Gastrocnemius medialis (tissue), 4 donors: Measurements from ENCODE around the gene DNAJB4.

Experiments used
- POLR2A ChIP-seq, 2 donors: fragments of 450-650 bp; IDR thresholded peaks; one replicate each; pipeline ENCODE4 v1.6.1; 2017; ENCODE audit warnings: antibody characterized with exemption in 2 of 2, mild to moderate bottlenecking in 2 of 2, moderate library complexity in 2 of 2
- TF ChIP-seq, protein P1 (sequence below), 5 experiments: fragments of 450-650 bp in 3 of 5; fragments of 200-600 bp in 2 of 5; sonication (generic) in 2 of 5; IDR thresholded peaks in 4 of 5; conservative IDR thresholded peaks in 1 of 5; 1 replicate in 4 of 5; 2 replicates in 1 of 5; pipeline ENCODE4 v1.5.1; 2016 to 2019; ENCODE audit warnings: antibody characterized with exemption in 5 of 5, mild to moderate bottlenecking in 3 of 5, moderate library complexity in 3 of 5

DNA sequence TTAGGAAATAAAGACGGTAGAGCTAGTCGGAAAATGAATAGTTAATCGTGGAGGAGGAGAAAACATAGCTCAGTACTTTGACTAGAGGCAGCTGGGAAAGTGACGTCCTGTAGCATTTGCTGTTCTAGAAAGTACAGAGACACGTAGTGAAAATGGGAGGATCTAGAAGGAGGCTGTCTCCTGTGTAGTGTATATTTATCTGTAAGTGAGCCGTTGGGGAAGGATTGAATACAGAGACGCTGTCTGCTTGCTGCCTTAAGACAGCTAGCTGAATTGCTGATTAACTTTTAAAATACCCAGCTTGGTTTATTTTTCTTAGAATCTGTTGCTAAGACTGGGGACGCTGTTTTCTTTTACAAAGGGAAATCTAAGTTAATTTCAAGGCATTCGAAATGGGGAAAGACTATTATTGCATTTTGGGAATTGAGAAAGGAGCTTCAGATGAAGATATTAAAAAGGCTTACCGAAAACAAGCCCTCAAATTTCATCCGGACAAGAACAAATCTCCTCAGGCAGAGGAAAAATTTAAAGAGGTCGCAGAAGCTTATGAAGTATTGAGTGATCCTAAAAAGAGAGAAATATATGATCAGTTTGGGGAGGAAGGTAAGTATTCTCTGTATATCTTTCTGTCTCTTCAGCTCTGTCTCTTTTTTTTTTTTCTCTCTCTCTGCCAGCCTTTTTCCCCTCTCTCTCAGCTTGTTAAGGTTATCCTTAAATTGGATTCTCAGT lies at the start of gene DNAJB4:
- TF ChIP-seq, protein P1, sequence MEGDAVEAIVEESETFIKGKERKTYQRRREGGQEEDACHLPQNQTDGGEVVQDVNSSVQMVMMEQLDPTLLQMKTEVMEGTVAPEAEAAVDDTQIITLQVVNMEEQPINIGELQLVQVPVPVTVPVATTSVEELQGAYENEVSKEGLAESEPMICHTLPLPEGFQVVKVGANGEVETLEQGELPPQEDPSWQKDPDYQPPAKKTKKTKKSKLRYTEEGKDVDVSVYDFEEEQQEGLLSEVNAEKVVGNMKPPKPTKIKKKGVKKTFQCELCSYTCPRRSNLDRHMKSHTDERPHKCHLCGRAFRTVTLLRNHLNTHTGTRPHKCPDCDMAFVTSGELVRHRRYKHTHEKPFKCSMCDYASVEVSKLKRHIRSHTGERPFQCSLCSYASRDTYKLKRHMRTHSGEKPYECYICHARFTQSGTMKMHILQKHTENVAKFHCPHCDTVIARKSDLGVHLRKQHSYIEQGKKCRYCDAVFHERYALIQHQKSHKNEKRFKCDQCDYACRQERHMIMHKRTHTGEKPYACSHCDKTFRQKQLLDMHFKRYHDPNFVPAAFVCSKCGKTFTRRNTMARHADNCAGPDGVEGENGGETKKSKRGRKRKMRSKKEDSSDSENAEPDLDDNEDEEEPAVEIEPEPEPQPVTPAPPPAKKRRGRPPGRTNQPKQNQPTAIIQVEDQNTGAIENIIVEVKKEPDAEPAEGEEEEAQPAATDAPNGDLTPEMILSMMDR (IDR thresholded peaks at IDR 0.05 in 4 of 5, conservative IDR thresholded peaks at IDR 0.05 in 1 of 5): peak in 1 of 5 experiments; percentile 13
- peak; percentile 92 to 100 for TF ChIP-seq POLR2A (IDR thresholded peaks at IDR 0.05)
